ENCODE measurements around the gene CCR5AS.
"Not testable (repeated sequence)": the region's sequence is repeated elsewhere in the genome, so short reads cannot be mapped to it uniquely, and the experiment has no call there.

The CCR5AS gene

DNA sequence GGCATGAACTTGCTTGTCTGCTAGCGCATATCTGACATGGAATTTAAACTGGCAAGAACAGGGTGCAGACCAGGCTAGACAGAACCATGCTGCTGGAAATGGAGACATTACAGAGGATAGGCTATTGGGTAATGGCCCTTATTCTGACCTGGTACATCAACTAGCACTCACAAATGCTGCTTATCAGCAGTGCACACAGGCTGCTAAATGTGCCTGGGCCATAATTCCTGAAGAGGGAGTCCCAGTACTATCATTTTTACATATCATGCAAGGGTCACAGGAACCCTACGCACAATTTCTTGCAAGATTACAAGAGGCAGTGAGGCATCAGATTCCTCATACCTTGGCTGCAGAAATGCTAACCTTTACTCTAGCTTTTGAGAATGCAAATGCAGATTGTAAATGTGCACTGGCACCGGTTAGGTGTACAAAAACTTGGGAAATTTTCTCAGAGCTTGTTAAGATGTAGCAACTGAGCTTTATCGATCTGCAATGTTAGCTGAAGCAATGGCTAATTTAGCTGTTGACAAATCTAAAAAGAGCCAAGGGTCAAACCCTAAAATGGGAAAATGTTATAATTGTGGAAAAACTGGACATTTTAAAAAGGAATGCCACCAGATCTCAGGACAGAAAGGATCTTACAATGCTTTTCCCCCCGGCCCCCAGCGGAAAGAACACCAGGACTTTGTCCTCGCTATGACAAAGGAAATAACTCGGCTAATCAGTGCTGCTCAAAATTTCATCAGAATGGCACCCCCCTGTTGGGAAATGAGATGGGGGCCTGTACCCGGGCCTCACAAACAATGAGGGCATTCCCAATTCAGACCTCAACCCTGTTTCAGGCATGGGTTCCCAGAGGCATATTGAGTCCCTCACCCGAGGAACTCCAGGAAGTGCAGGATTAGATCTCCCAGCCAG is 21.3 kb upstream of the CCR5AS start:
- no peak for DNase-seq

GRCh38 chr3:46427404-46427803 is 20.5 kb upstream of the CCR5AS start:
- not testable (repeated sequence) for DNase-seq

DNA sequence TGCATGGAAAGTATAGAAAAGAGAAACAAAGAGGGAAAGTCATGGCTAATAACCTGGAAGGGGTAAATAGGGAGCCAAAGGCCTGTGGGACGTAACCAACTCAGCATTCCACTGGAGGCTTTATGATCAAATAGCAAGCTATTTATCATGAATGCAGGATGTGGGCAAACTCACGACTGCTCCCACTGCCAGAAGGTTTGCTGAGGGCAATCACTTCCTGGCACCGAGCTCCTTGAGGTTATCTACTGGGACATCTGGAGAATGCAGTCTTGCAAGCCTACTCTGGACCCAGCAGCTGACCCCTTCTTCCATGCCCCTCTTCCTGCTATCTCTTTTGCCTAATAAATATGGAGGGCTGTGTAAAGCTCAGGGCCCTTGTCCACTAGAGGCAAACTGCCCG is 19.6 kb upstream of the CCR5AS start:
- not testable (repeated sequence) for DNase-seq

GRCh38 chr3:46423588-46423987 is 16.7 kb upstream of the CCR5AS start:
- DNase-seq = no peak

DNA sequence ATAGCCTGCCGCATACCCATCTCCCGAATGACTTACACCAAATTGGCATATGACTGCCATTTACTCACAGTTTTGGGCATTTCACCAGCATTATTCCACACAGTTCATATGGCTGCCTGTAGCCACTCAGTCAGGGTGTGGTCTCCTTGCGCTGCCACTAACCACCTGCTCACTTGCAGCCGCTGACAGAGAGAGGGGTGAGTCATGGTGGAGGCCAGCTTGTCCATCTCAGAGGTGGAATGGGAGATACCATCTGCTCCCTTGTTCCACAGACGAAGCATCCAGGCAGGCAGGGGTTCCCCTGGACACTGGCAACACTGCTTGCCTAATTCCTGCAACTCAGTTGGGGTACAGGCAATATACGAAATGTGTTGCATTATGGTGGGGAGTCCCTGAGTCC is 15.8 kb upstream of the CCR5AS start:
- no peak for DNase-seq

GRCh38 chr3:46420931-46421330 is 14.1 kb upstream of the CCR5AS start:
- DNase-seq = no peak

DNA sequence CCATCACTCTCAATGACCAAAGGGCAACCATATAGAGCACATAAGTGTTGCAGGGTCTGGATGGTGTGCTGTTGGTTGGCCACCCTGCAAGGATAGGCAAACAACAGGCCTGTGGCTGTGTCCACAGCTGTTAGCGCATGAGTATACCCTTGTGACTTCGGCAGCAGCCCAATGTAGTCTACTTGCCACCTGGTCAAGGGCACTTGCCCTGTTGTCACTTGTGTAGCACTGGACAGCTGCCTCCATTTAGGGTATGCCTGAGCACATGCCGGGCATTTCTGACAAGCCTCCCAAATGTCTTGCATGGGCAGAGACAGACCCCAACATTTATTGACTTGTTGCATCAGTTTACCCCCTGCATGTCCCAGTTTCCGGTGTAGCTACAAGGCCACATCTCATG is 12.9 kb upstream of the CCR5AS start:
- no peak for DNase-seq

DNA sequence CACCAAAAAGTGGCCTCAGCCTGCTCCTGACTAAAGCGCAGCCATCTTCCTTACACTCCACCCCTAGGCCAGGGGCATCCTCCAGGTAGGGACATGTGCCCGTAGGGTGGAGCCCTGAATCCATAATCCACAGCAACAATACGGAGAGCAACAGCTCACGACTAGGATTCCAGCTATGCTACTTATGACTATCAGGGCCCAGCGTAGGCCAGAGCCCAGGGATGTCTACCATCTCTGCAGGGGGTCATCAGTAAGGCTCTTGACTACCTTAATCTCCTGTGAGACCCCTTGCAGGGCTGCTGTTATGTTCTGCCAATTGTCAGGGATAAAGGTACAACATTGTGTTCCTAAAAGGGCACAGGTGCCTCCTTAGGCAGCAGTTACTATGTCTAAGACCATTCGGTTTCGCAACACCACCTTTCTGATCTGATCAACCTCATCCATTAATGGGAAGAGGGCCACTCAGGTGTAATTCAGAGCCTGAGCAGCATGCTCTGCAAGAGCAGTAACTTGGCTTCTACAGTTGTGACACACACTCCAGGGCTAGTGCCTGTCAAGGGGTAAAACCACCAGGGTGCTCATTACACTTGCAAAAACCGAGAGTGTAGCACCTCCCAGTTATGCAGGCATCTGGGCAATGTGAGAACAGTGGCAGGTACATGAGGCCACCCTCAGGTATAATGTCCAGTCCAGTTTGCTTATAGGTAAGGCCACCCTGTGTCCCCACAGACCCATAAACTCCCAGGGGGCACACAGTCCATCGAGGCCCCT is 11.2 kb upstream of the CCR5AS start:
- no peak for DNase-seq

DNA sequence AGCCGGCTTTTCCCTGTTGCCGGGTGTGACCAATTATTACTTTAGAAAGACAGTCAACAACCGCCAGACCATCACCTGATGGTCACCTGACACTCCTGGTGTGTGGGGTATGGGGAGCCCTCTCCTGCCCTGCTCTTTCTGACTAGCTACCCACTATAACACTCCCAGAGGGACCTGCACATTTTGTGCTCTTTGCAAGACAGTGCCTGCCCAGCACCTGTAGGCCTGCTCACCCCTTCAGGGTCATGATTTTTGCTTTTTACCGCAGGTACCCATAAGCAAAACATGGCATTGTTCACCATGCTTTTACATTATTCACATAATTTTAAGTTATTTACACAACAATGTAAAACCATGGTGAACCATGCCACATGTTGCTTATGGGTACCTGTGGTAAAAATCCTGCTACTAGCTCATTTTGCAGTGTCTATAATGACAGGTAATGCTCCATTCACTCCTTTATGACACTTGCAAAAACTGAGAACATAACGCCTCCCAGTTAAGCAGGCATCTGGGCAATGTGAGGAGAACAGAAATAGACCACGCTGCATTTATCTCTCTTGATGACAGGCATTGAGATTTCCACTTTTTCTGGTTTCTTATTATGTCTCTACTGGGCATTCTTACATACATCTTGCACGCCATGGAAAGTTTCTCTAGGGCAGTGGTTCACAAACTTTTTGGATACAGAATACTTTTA is 10.1 kb upstream of the CCR5AS start:
- no peak for DNase-seq

DNA sequence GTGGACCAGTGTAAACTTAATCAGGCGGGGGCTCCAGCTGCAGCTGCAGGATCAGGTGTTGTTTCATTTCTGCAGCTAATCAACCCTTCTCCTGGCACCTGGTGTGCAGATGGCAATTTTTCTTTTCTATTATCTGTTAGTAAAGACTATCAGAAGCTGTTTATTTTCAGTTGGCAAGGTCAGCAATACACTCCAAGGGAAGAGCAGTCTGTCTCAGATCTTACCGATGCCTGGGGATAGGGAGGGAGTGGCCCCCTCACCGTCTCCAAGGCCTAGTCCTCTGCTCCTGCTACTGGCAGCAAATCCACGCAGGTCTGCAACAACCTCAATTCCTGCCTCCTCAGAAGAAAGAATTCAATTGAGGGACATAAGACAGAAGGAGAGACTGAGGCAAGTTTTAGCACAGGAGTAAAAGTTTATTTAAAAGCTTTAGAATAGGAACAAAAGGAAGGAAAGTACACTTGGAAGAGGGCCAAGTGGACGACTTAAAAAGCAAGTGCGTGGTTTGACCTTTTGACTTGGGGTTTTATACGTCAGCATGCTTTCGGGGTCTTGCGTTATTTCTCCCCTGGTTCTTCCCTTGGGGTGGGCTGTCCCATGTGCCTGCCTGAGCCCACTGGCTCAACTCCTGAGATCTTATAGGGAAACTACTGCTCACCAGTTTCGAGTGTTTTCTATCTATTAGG is 9.4 kb upstream of the CCR5AS start:
- DNase-seq = no peak

DNA sequence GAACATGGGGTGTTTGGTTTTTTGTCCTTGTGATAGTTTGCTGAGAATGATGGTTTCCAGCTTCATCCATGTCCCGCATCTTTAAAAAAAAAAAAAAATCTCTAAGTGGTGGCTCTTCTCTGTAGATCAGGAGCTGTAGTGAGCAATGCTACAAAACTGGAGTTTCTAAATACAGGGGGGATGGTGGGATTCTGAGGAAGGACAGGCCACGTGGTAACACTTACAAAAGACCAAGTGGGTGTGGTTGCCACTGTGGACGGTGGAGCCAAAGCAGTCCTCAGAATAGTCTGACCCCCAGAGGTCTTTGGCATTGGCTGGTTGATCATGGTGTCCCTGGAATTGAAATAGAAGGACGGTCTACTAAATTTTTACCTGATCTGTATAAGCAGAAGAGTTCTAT is 7.9 kb upstream of the CCR5AS start:
- DNase-seq = no peak

DNA sequence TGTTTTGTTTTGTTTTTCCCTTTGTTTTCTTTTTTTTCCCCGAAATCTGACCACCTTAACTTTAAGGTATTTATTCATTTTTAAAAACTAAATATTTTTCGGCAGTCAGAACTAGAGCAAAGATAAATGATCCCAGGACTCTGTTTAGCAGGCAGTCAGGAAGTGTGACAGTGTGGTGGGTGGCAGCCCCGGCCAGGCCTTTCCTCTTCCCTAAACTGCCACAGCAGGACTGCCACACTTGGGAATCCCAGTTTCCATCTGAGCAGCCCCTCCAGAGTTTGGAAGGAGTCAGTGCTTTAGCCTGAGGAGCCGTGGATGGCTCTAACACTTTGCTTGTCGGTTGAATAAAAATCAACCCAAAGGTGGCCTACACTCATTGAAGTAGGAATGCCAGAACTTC is 7.1 kb upstream of the CCR5AS start:
- no peak for DNase-seq

GRCh38 chr3:46412786-46413298 is 6.0 kb upstream of the CCR5AS start:
- DNase-seq = no peak

DNA sequence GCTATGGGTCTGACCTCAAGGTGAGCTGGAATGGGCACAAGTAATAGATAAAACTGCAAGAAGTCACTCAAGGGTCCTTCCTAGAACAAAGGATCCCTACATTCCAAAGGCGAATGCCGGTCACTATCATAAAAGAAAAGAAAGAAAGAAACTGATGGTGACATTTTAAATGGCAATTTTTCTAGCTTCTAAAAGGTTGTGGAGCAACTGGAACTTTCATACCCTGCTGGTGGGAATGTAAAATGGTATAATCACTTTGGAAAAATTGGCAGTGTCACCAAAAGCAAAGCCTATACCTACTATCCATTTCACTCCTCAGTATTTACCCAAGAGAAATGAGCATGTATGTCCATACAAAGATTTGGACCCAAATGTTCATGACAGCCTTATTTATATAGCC is 4.4 kb upstream of the CCR5AS start:
- no peak for DNase-seq

- DNase-seq = no peak
These were observed 3.8 kb upstream of the CCR5AS start for GRCh38 chr3:46410669-46411068.

- DNase-seq = no peak
These were observed 3.0 kb upstream of the CCR5AS start for GRCh38 chr3:46409739-46410489.

DNA sequence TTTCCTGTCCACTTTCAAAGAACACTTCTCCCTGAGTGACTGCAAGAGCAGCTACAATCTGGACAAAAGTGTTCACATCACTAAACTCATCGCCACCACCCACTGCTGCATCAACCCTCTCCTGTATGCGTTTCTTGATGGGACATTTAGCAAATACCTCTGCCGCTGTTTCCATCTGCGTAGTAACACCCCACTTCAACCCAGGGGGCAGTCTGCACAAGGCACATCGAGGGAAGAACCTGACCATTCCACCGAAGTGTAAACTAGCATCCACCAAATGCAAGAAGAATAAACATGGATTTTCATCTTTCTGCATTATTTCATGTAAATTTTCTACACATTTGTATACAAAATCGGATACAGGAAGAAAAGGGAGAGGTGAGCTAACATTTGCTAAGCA is 2.0 kb upstream of the CCR5AS start:
- no peak for DNase-seq

GRCh38 chr3:46407970-46408369 is 1.1 kb upstream of the CCR5AS start:
- DNase-seq = no peak

- DNase-seq = no peak
These were observed 451 bp downstream of the CCR5AS start for GRCh38 chr3:46406443-46406787.

GRCh38 chr3:46405301-46406019 is 1.4 kb downstream of the CCR5AS start:
- no peak for DNase-seq

DNA sequence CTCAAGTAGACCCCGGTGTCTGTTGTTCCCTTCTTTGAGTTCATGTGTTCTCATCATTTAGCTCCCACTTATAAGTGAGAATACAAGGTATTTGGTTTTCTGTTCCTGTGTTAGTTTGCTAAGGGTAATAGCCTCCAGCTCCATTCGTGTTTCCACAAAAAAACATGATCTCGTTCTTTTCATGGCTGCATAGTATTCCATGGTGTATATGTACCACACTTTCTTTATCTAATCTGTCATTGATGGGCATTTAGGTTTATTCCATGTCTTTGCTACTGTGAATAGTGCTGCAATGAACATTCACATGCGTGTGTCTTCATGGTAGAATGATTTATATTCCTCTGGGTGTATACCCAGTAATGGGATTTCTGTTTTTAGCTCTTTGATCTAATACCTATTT is 4.0 kb downstream of the CCR5AS start:
- DNase-seq = not testable (repeated sequence)
